Raji (cell line): ENCODE measurements around the gene RETN.

ENCODE experiments used
- POLR2A ChIP-seq: IDR thresholded peaks from 2 replicates; pipeline ENCODE4 v1.6.1; 2011; ENCODE audit warnings: low read depth, low read length, control low read depth; ENCODE audit not compliant: insufficient read depth

The RETN gene, protein sequence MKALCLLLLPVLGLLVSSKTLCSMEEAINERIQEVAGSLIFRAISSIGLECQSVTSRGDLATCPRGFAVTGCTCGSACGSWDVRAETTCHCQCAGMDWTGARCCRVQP

GRCh38 chr19:7668842-7669241, at the start of gene RETN:
Gene RETN, plus strand, starts transcription at chr19:7669049. Its CDS starts 278 bp downstream, at chr19:7669327.
- no peak for TF ChIP-seq POLR2A

- TF ChIP-seq POLR2A: no peak
These were observed 49.0 kb upstream of the RETN start for GRCh38 chr19:7619671-7620441.

GRCh38 chr19:7620442-7621412, 48.1 kb upstream of the RETN start:
- no peak for TF ChIP-seq POLR2A

GRCh38 chr19:7622933-7623685, 45.7 kb upstream of the RETN start:
- TF ChIP-seq POLR2A: no peak

DNA sequence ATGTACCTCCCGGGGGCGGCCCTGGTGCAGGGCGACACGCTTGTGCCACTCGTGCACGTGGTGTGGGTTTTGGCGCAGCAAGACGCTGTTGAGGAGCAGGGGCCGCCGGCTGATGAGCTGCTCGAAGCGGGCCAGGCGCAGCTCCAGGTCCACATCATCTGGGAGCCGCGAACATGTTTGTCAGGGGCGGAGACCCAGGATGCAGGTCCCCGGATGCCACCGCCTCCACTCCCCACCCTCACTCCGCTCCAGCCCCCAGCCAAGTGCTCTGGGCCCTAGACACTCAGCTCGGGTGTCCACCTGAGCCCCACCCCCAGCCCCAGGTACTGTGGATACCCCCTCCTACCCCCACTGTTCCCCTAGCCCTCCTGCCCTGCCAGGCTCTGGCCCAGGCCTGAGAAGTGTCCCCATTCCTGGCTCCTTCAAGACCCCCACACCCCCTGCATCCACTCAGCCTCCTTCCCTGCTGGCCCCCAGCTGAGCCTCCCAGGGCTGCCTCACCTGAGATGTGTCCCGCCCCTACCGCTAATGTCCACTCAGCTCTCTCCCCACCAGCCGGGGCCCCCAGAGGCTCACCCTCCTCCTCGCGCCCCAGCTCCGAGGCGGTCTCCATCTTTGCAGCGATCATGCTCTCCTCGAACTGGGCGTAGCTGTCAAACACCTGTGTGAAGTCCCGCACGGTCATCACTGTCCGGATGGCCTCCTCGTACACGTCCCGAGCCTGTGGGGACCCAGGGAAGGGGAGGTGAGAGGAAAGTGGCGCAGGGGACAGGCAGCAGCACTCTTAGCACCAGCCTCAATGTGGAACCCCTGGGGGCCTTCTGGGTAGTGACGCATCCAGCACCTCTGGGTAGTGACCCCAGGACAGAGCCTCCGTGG, 44.9 kb upstream of the RETN start:
- TF ChIP-seq POLR2A: no peak

GRCh38 chr19:7624810-7625209, 44.0 kb upstream of the RETN start:
- no peak for TF ChIP-seq POLR2A

GRCh38 chr19:7625763-7626372, 43.0 kb upstream of the RETN start:
- TF ChIP-seq POLR2A: no peak

DNA sequence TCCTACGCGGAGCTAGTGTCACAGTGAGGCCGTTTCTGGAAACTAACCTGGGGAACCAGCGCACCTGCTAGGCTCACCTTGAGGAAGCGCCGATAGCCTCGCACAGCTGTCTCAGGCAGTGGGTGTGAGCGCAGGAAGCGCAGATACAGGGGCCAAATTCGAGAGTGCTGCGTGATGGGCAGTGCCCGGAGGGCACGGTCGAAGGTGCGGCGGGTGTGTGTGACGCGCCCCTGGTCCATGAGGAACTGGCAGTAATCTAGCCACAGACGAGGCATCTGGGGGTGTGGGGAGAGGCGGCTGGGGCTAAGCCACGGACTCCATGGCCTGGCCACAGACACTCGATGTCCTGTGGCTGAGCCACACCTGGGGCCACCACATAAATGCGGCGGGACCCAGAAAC, 41.7 kb upstream of the RETN start:
- TF ChIP-seq POLR2A: no peak

GRCh38 chr19:7628589-7629311, 40.1 kb upstream of the RETN start:
- TF ChIP-seq POLR2A: no peak

DNA sequence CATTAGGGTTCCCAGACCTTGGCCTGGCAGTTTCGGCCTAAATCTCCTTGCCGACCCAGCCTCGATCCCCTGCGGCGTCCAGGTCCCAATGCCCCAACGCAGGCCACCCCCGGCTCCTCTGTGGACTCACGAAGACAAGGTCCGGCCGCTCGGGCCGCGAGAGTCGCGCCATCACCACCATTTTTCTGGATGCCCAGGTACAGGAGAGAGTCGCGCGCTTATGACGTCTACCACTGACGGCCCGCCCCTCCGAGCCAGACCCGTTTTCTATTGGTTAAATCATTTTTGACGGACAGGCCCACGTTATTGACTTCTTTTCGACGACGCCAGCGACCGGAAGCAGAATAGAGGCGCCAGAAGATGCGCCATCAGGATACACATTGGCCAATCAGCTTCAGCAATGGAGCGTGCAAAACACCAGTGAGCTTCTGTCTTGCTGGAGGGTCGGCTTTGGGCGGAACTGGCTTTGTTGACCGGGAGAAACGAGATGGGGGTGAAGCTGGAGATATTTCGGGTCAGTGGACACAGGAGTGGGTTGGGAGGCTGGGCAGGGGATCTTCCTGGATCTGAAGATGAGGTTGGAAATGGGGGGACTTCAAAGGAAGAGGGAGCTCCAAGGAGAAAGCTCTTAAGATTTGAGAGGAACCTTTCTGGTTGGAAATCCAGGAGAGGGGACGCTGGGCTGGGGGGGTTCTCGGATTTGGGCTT, 39.3 kb upstream of the RETN start, which contains the start of the genes PET100 and XAB2:
Gene PET100 (plus strand): TSS at position 447 of the 708 bp plus-strand sequence. CDS start 41 bp downstream, at position 488.
Gene XAB2 (minus strand): TSS at position 199 of the 708 bp plus-strand sequence. CDS start 18 bp downstream, at position 181.
- peak; percentile 67 for TF ChIP-seq POLR2A

- TF ChIP-seq POLR2A: no peak
These were observed 37.3 kb upstream of the RETN start for GRCh38 chr19:7631577-7631976.

DNA sequence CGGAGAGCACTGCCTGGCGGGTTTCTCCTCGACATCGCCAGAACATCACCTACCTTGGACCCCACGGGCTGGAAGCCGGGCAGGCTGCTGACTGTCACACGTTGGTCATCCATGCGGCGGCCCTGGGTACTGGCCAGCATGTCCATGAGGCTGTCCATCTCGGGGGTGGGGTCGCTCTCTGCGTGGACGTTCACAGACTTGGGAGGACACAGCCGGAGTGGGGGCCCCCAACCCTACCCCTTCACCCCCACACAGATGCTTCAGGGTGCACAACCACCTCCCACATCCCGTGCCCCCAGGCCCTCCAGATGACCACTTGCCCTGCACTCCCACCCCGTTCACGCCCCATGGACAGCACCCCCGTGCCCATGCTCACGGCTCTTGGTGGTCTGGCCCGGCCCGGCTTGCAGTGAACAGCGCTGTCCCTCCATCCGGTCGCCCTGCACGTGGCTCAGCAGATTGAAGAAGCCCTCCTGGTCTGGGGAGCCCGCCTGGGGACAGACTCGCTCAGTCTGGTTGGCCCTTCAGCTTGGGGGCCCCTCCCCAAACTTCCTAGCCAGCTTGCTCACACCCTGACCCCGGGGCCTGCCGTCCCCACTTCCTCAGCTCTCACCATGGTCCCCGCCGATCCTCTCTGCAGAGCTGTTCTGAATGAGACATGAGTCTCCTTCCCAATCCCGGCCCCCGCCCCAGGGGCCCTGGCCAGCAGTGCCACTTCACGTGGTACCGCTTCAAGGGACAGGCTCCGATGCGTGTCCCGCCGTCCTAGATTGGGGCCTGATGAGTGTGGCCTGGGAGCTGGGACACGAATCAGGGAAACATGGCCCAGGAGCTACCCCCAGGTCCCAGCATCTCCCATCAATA, 36.3 kb upstream of the RETN start:
- no peak for TF ChIP-seq POLR2A
